ENCODE results near the gene C1GALT1.
"Not testable (repeated sequence)": the region's sequence is repeated elsewhere in the genome, so short reads cannot be mapped to it uniquely, and the experiment has no call there.

Gene C1GALT1

GRCh38 chr7:7182156-7183060 lies at the start of gene C1GALT1:
Gene C1GALT1, plus strand, starts transcription at chr7:7182544. Its CDS starts 51,776 bp downstream, at chr7:7234320.
- H3K4me3 ChIP-seq (ENCODE audit: low read depth, low read length): peak within 1 kb of the TSS; percentile 86

GRCh38 chr7:7134046-7134445 lies 48.3 kb upstream of the C1GALT1 start:
- H3K4me3 ChIP-seq (ENCODE audit: low read depth, low read length): no peak overlapping the region
- no peak for DNase-seq (ENCODE audit: low read depth)
- no peak for TF ChIP-seq CTCF (IDR thresholded peaks at IDR 0.05; ENCODE audit: control insufficient read depth, extremely low read depth, insufficient read depth)

More at GRCh38 chr7:7182156-7183060, at the start of gene C1GALT1:
- TF ChIP-seq CTCF (IDR thresholded peaks at IDR 0.05; ENCODE audit: control insufficient read depth, extremely low read depth, insufficient read depth): peak; percentile 47
- peak; percentile 94 for DNase-seq (ENCODE audit: low read depth)

- no peak for DNase-seq (ENCODE audit: low read depth)
- TF ChIP-seq CTCF (IDR thresholded peaks at IDR 0.05; ENCODE audit: control insufficient read depth, extremely low read depth, insufficient read depth): no peak
- no peak overlapping the region for H3K4me3 ChIP-seq (ENCODE audit: low read depth, low read length)
These were observed 47.3 kb upstream of the C1GALT1 start for GRCh38 chr7:7135074-7135473.

GRCh38 chr7:7135924-7136323 lies 46.4 kb upstream of the C1GALT1 start:
- H3K4me3 ChIP-seq (ENCODE audit: low read depth, low read length): not testable (repeated sequence)

GRCh38 chr7:7136466-7137381 lies 45.6 kb upstream of the C1GALT1 start:
- TF ChIP-seq CTCF (IDR thresholded peaks at IDR 0.05; ENCODE audit: control insufficient read depth, extremely low read depth, insufficient read depth): no peak
- no peak for DNase-seq (ENCODE audit: low read depth)
- no peak overlapping the region for H3K4me3 ChIP-seq (ENCODE audit: low read depth, low read length)

More at GRCh38 chr7:7135924-7136323, 46.4 kb upstream of the C1GALT1 start:
- DNase-seq (ENCODE audit: low read depth): not testable (repeated sequence)

- TF ChIP-seq CTCF (IDR thresholded peaks at IDR 0.05; ENCODE audit: control insufficient read depth, extremely low read depth, insufficient read depth): no peak
- no peak for DNase-seq (ENCODE audit: low read depth)
- no peak overlapping the region for H3K4me3 ChIP-seq (ENCODE audit: low read depth, low read length)
These were observed 43.4 kb upstream of the C1GALT1 start for GRCh38 chr7:7138897-7139296.

- H3K4me3 ChIP-seq (ENCODE audit: low read depth, low read length); DNase-seq (ENCODE audit: low read depth): not testable (repeated sequence)
These were observed 38.9 kb upstream of the C1GALT1 start for GRCh38 chr7:7143404-7143803.

- H3K4me3 ChIP-seq (ENCODE audit: low read depth, low read length); DNase-seq (ENCODE audit: low read depth): not testable (repeated sequence)
These were observed 37.2 kb upstream of the C1GALT1 start for GRCh38 chr7:7145151-7145550.
